HepG2 (cell line): ENCODE results near the gene PODXL2. TPM values are rescaled to one million over a fixed set of nuclear protein-coding genes. Genes with fewer than 3 reads are reported as not detected.

Source experiments
- AGO2 ChIP-seq: fragments of 200-400 bp; formaldehyde crosslinking; optimal IDR thresholded peaks from 2 replicates; pipeline ENCODE3; 2017; ENCODE audit warnings: mild to moderate bottlenecking, low read depth, low read length, moderate library complexity
- CHCHD3 ChIP-seq: sonication (generic); formaldehyde crosslinking; IDR thresholded peaks from 2 replicates; pipeline ENCODE4 v1.8.0; 2022; ENCODE audit warnings: mild to moderate bottlenecking, missing genetic modification reagents, moderate library complexity
- DPF2 ChIP-seq: sonication (generic); formaldehyde crosslinking; IDR thresholded peaks from 2 replicates; pipeline ENCODE4 v1.4.0; 2020; ENCODE audit warnings: mild to moderate bottlenecking, low read depth, missing genetic modification reagents, borderline replicate concordance
- EED ChIP-seq: sonication (generic); formaldehyde crosslinking; IDR thresholded peaks from 2 replicates; pipeline ENCODE4 v1.5.0; 2020; ENCODE audit warnings: mild to moderate bottlenecking, missing genetic modification reagents
- ISL2 ChIP-seq: sonication (generic); formaldehyde crosslinking; IDR thresholded peaks from 2 replicates; pipeline ENCODE4 v1.5.0; 2020; ENCODE audit warnings: missing genetic modification reagents
- KMT2A ChIP-seq: sonication (generic); formaldehyde crosslinking; IDR thresholded peaks from 2 replicates; pipeline ENCODE4 v1.4.0; 2020; ENCODE audit warnings: missing genetic modification reagents
- MTF2 ChIP-seq: sonication (generic); formaldehyde crosslinking; IDR thresholded peaks from 2 replicates; pipeline ENCODE4 v1.5.0; 2020; ENCODE audit warnings: missing genetic modification reagents, borderline replicate concordance
- PHF8 ChIP-seq: sonication (generic); formaldehyde crosslinking; IDR thresholded peaks from 2 replicates; pipeline ENCODE4 v1.5.0; 2020; ENCODE audit warnings: missing genetic modification reagents
- REL ChIP-seq: sonication (generic); formaldehyde crosslinking; conservative IDR thresholded peaks from 2 replicates; pipeline ENCODE4 v1.8.0; 2022; ENCODE audit warnings: mild to moderate bottlenecking, missing genetic modification reagents, moderate library complexity
- RXRB ChIP-seq: IDR thresholded peaks from 2 replicates; pipeline ENCODE4 v1.6.1; 2016; ENCODE audit warnings: borderline replicate concordance, missing genetic modification reagents, missing compliant biosample characterization
- SYNCRIP ChIP-seq: fragments of 200-400 bp; formaldehyde crosslinking; IDR thresholded peaks from 2 replicates; pipeline ENCODE4 v1.6.1; 2018; ENCODE audit warnings: mild to moderate bottlenecking, low read depth, low read length; ENCODE audit not compliant: insufficient read depth
- TBX2 ChIP-seq: sonication (generic); formaldehyde crosslinking; IDR thresholded peaks from 2 replicates; pipeline ENCODE4 v1.5.0; 2020; ENCODE audit warnings: missing genetic modification reagents, mild to moderate bottlenecking, borderline replicate concordance
- TCF7 ChIP-seq: sonication (generic); IDR thresholded peaks from 2 replicates; pipeline ENCODE4 v1.6.1; 2016; ENCODE audit warnings: antibody characterized with exemption, low read depth
- ZNF143 ChIP-seq: sonication (generic); formaldehyde crosslinking; IDR thresholded peaks from 2 replicates; pipeline ENCODE4 v1.4.0; 2020; ENCODE audit warnings: missing genetic modification reagents
- ZNF382 ChIP-seq: sonication (generic); formaldehyde crosslinking; IDR thresholded peaks from 2 replicates; pipeline ENCODE4 v1.5.0; 2020; ENCODE audit warnings: missing genetic modification reagents, mild to moderate bottlenecking, borderline replicate concordance
- ZNF446 ChIP-seq: sonication (generic); formaldehyde crosslinking; IDR thresholded peaks from 2 replicates; pipeline ENCODE4 v1.5.0; 2020; ENCODE audit warnings: mild to moderate bottlenecking, missing genetic modification reagents
- ZNF550 ChIP-seq: sonication (generic); formaldehyde crosslinking; IDR thresholded peaks from 2 replicates; pipeline ENCODE4 v1.4.0; 2020; ENCODE audit warnings: mild to moderate bottlenecking, missing genetic modification reagents, borderline replicate concordance
- ZNF577 ChIP-seq: sonication (generic); formaldehyde crosslinking; IDR thresholded peaks from 2 replicates; pipeline ENCODE4 v1.4.0; 2020; ENCODE audit warnings: mild to moderate bottlenecking, low read depth, missing genetic modification reagents, borderline replicate concordance
- ZNF773 ChIP-seq: sonication (generic); formaldehyde crosslinking; IDR thresholded peaks from 2 replicates; pipeline ENCODE4 v1.4.0; 2020; ENCODE audit warnings: missing genetic modification reagents, borderline replicate concordance
- ZNF792 ChIP-seq: IDR thresholded peaks from 2 replicates; pipeline ENCODE4 v1.6.1; 2016
- ZNF891 ChIP-seq: sonication (generic); formaldehyde crosslinking; IDR thresholded peaks from 2 replicates; pipeline ENCODE4 v1.5.0; 2020; ENCODE audit warnings: mild to moderate bottlenecking, missing genetic modification reagents
- polyA plus RNA-seq, 8 experiments: library from polyadenylated mRNA; depleted of rRNA in 3 of 8; stranded (reverse) in 7 of 8; unstranded in 1 of 8; fragments of >200 nt; fragmentation: Illumina TruSeq in 4 of 8; extraction: Trizol in 4 of 8; gene quantifications; 2 replicates each; pipeline versions ENCODE4 v1.2.1 to v1.2.3, GENCODE V29; 2011 to 2016; ENCODE audit warnings: low read depth in 4 of 8, missing spikeins in 1 of 8, mixed read lengths in 1 of 8; ENCODE audit not compliant: insufficient read depth in 1 of 8
- total RNA-seq, 5 experiments: library from RNA; depleted of rRNA; stranded (reverse); fragments of >200 nt; fragmentation: Illumina TruSeq; extraction: Trizol; gene quantifications; 2 replicates each; pipeline ENCODE4 v1.2.3, GENCODE V29; 2016; ENCODE audit warnings: low read depth in 1 of 5
- TF ChIP-seq, protein P1 (sequence below): sonication (generic); formaldehyde crosslinking; IDR thresholded peaks from 2 replicates; pipeline ENCODE4 v1.8.1; 2023; ENCODE audit warnings: mild to moderate bottlenecking, missing genetic modification reagents
- TF ChIP-seq, protein P2 (sequence below): sonication (generic); formaldehyde crosslinking; IDR thresholded peaks from 2 replicates; pipeline ENCODE4 v1.5.1; 2020; ENCODE audit warnings: mild to moderate bottlenecking, moderate library complexity, missing genetic modification reagents
- TF ChIP-seq, protein P3 (sequence below): IDR thresholded peaks from 2 replicates; pipeline ENCODE4 v1.4.0; 2020; ENCODE audit warnings: mild to moderate bottlenecking, missing genetic modification reagents

Gene PODXL2
- total and polyA plus RNA-seq, 2 of the 13 experiments (the other 11 are each of a cell fraction or from before 2014, with no cell fraction given): 20.4 to 25.1 TPM

DNA sequence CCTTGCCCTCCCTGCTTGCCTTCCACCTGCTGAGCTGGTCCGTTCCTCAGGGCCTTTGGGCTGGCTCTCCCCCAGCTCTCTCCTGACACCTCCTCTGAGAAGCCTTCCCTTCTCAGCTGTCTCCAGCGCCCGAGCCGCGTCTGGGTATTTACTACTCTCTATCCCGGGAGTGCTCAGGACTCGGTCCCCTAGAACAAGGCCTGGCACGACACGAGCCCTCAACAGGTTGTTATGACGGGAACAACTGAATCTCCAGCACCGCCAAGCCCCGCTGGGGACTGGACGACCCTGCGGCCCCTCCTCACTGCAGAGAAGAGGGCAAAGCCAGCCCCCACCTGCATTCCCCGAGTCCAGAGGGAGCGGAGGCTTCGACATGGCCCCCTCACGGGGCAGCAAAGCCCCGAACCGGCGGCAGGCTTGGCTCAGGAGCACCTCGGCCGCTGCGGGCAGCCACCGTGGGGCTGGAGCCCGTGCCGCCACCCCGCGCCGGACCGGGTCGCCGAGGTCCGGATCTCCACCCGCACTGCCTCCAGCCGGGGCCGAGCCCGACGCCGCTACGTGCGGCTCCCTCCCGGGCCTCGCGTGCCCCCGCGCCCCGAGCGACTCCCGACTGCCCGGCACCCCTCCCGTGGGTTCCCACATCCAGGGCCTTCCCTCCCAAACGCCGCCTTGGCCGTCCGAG is 39.2 kb upstream of the PODXL2 start (continued):
- TF ChIP-seq, protein P1, sequence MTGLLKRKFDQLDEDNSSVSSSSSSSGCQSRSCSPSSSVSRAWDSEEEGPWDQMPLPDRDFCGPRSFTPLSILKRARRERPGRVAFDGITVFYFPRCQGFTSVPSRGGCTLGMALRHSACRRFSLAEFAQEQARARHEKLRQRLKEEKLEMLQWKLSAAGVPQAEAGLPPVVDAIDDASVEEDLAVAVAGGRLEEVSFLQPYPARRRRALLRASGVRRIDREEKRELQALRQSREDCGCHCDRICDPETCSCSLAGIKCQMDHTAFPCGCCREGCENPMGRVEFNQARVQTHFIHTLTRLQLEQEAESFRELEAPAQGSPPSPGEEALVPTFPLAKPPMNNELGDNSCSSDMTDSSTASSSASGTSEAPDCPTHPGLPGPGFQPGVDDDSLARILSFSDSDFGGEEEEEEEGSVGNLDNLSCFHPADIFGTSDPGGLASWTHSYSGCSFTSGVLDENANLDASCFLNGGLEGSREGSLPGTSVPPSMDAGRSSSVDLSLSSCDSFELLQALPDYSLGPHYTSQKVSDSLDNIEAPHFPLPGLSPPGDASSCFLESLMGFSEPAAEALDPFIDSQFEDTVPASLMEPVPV: no peak
- TF ChIP-seq SYNCRIP: no peak
- TF ChIP-seq ZNF550 (CRISPR knock-in tag): no peak
- TF ChIP-seq KMT2A (CRISPR knock-in tag): 0 out of 2 replicates have a peak, but pooled peaks have one; percentile 5
- TF ChIP-seq PHF8 (CRISPR knock-in tag): no peak
- TF ChIP-seq, protein P2, sequence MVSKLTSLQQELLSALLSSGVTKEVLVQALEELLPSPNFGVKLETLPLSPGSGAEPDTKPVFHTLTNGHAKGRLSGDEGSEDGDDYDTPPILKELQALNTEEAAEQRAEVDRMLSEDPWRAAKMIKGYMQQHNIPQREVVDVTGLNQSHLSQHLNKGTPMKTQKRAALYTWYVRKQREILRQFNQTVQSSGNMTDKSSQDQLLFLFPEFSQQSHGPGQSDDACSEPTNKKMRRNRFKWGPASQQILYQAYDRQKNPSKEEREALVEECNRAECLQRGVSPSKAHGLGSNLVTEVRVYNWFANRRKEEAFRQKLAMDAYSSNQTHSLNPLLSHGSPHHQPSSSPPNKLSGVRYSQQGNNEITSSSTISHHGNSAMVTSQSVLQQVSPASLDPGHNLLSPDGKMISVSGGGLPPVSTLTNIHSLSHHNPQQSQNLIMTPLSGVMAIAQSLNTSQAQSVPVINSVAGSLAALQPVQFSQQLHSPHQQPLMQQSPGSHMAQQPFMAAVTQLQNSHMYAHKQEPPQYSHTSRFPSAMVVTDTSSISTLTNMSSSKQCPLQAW (CRISPR knock-in tag): 0 out of 2 replicates have a peak, but pooled peaks have one; percentile 12
- TF ChIP-seq ZNF446 (CRISPR knock-in tag): 0 out of 2 replicates have a peak, but pooled peaks have one; percentile 42
- no peak for TF ChIP-seq CHCHD3
- no peak for TF ChIP-seq DPF2 (CRISPR knock-in tag)
- TF ChIP-seq TBX2: peak; percentile 5; the same call in 1 of the 2 replicates
- no peak for TF ChIP-seq EED (CRISPR knock-in tag)
- no peak for TF ChIP-seq AGO2
- TF ChIP-seq MTF2 (CRISPR knock-in tag): peak; percentile 3; the same call in 1 of the 2 replicates
- TF ChIP-seq, protein P3, sequence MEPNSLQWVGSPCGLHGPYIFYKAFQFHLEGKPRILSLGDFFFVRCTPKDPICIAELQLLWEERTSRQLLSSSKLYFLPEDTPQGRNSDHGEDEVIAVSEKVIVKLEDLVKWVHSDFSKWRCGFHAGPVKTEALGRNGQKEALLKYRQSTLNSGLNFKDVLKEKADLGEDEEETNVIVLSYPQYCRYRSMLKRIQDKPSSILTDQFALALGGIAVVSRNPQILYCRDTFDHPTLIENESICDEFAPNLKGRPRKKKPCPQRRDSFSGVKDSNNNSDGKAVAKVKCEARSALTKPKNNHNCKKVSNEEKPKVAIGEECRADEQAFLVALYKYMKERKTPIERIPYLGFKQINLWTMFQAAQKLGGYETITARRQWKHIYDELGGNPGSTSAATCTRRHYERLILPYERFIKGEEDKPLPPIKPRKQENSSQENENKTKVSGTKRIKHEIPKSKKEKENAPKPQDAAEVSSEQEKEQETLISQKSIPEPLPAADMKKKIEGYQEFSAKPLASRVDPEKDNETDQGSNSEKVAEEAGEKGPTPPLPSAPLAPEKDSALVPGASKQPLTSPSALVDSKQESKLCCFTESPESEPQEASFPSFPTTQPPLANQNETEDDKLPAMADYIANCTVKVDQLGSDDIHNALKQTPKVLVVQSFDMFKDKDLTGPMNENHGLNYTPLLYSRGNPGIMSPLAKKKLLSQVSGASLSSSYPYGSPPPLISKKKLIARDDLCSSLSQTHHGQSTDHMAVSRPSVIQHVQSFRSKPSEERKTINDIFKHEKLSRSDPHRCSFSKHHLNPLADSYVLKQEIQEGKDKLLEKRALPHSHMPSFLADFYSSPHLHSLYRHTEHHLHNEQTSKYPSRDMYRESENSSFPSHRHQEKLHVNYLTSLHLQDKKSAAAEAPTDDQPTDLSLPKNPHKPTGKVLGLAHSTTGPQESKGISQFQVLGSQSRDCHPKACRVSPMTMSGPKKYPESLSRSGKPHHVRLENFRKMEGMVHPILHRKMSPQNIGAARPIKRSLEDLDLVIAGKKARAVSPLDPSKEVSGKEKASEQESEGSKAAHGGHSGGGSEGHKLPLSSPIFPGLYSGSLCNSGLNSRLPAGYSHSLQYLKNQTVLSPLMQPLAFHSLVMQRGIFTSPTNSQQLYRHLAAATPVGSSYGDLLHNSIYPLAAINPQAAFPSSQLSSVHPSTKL (CRISPR knock-in tag): no peak
- TF ChIP-seq ZNF577: no peak
- TF ChIP-seq ZNF143 (CRISPR knock-in tag): no peak
- TF ChIP-seq TCF7: no peak
- TF ChIP-seq ISL2 (CRISPR knock-in tag): no peak
- TF ChIP-seq REL (CRISPR knock-in tag): no peak
- TF ChIP-seq ZNF792 (CRISPR knock-in tag): no peak
- TF ChIP-seq ZNF382: no peak
- TF ChIP-seq ZNF891: 0 out of 2 replicates have a peak, but pooled peaks have one; percentile 43
- TF ChIP-seq ZNF773 (CRISPR knock-in tag): peak; percentile 9; the same call in 1 of the 2 replicates
- TF ChIP-seq RXRB: no peak
